Bronchial epithelial cell (primary cell): Measurements from ENCODE around the gene DPRX. TPM values are rescaled to one million over a fixed set of nuclear protein-coding genes. Genes with fewer than 3 reads are reported as not detected.

Experiments used
- DNase-seq: peaks from one replicate; pipeline ENCODE4 v3.0.0-alpha.2; 2010; ENCODE audit warnings: low read depth
- FAIRE-seq: peaks from 2 replicates; lab custom pipeline; 2011; peaks lifted over from hg19 to GRCh38; lab: Jason Lieb, UNC
- H3K27me3 ChIP-seq: 2 replicates; pipeline ENCODE4 v1.5.1; 2011; ENCODE audit warnings: low read length; ENCODE audit not compliant: control insufficient read depth, insufficient read depth
- H3K36me3 ChIP-seq: 2 replicates; pipeline ENCODE4 v1.5.1; 2011; ENCODE audit warnings: low read length; ENCODE audit not compliant: control insufficient read depth, insufficient read depth
- H3K4me3 ChIP-seq: 2 replicates; pipeline ENCODE4 v1.5.1; 2011; ENCODE audit warnings: mild to moderate bottlenecking, low read depth, low read length, control low read depth
- CTCF ChIP-seq: IDR thresholded peaks from 2 replicates; pipeline ENCODE4 v1.5.1; 2011; ENCODE audit warnings: mild to moderate bottlenecking, moderate library complexity, low read length, control low read depth, inconsistent platforms; ENCODE audit not compliant: insufficient read depth, severe bottlenecking
- total RNA-seq: library from RNA; depleted of rRNA; stranded (reverse); fragments of >200 nt; gene quantifications from 2 replicates; pipeline ENCODE4 v1.2.1, GENCODE V29; 2014

DPRX gene
- total RNA-seq, 1 donor from 2014 or later, result not detected

GRCh38 chr19:53597023-53597422, 34.8 kb upstream of the DPRX start:
- FAIRE-seq (no peak), DNase-seq (peak; percentile 54)
- TF ChIP-seq CTCF, result no peak
- no peaks in the 10 kb centered on the region for H3K36me3 ChIP-seq
- H3K27me3 ChIP-seq, result no peaks in the 10 kb centered on the region
- no peak overlapping the region for H3K4me3 ChIP-seq

- Histone ChIP-seq H3K4me3 (no peak overlapping the region), H3K27me3 (no peaks in the 10 kb centered on the region), H3K36me3 (no peaks in the 10 kb centered on the region)
- no peak for TF ChIP-seq CTCF
- FAIRE-seq (no peak), DNase-seq (no peak)
Observed at GRCh38 chr19:53598361-53598760, 33.4 kb upstream of the DPRX start.

- no peaks in the 10 kb centered on the region for H3K27me3 ChIP-seq
- no peak for FAIRE-seq
Observed at GRCh38 chr19:53600217-53600616, 31.6 kb upstream of the DPRX start.

GRCh38 chr19:53606031-53606430, 25.8 kb upstream of the DPRX start:
- no peaks in the 10 kb centered on the region for H3K27me3 ChIP-seq
- no peak for TF ChIP-seq CTCF
- H3K36me3 ChIP-seq, result no peaks in the 10 kb centered on the region
- FAIRE-seq (no peak), DNase-seq (no peak)
- H3K4me3 ChIP-seq, result no peak overlapping the region

More at GRCh38 chr19:53600217-53600616, 31.6 kb upstream of the DPRX start:
- TF ChIP-seq CTCF, result no peak
- Histone ChIP-seq H3K36me3 (no peaks in the 10 kb centered on the region), H3K4me3 (no peak overlapping the region)
- DNase-seq, result no peak

- H3K27me3 ChIP-seq, result no peaks in the 10 kb centered on the region
- H3K36me3 ChIP-seq, result no peaks in the 10 kb centered on the region
- H3K4me3 ChIP-seq, result no peak overlapping the region
- no peak for TF ChIP-seq CTCF
- FAIRE-seq (no peak), DNase-seq (no peak)
Observed at GRCh38 chr19:53608381-53608780, 23.4 kb upstream of the DPRX start.
